ENCODE results near the gene DYNLT1. TPM values are rescaled to one million over a fixed set of nuclear protein-coding genes. Genes with fewer than 3 reads are reported as not detected.

Gene DYNLT1

DNA sequence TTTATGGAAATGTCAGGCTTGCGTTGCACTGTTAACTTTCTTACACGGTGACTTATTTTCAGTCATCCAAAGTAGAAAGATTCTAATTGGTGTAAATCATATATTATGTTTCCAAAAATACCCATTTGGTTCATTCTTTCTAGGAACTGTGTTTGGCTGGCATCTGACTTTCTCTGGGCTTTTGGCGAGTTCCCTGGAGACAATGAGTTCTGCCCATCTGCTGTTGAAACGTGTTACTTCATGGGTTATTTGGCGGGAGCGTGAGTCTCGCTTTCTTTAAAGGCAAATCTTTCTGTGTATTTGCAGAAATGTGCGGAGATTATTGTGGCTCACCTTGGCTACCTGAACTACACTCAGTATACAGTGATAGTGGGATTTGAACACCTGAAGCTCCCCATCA is 55.2 kb downstream of the DYNLT1 start:
- H3K27ac ChIP-seq (replicated peaks): no peak overlapping the region
- TF ChIP-seq, protein P1, sequence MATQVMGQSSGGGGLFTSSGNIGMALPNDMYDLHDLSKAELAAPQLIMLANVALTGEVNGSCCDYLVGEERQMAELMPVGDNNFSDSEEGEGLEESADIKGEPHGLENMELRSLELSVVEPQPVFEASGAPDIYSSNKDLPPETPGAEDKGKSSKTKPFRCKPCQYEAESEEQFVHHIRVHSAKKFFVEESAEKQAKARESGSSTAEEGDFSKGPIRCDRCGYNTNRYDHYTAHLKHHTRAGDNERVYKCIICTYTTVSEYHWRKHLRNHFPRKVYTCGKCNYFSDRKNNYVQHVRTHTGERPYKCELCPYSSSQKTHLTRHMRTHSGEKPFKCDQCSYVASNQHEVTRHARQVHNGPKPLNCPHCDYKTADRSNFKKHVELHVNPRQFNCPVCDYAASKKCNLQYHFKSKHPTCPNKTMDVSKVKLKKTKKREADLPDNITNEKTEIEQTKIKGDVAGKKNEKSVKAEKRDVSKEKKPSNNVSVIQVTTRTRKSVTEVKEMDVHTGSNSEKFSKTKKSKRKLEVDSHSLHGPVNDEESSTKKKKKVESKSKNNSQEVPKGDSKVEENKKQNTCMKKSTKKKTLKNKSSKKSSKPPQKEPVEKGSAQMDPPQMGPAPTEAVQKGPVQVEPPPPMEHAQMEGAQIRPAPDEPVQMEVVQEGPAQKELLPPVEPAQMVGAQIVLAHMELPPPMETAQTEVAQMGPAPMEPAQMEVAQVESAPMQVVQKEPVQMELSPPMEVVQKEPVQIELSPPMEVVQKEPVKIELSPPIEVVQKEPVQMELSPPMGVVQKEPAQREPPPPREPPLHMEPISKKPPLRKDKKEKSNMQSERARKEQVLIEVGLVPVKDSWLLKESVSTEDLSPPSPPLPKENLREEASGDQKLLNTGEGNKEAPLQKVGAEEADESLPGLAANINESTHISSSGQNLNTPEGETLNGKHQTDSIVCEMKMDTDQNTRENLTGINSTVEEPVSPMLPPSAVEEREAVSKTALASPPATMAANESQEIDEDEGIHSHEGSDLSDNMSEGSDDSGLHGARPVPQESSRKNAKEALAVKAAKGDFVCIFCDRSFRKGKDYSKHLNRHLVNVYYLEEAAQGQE (IDR thresholded peaks at IDR 0.05; ENCODE audit: insufficient replicate concordance, low read depth): no peak
- TF ChIP-seq, protein P2, sequence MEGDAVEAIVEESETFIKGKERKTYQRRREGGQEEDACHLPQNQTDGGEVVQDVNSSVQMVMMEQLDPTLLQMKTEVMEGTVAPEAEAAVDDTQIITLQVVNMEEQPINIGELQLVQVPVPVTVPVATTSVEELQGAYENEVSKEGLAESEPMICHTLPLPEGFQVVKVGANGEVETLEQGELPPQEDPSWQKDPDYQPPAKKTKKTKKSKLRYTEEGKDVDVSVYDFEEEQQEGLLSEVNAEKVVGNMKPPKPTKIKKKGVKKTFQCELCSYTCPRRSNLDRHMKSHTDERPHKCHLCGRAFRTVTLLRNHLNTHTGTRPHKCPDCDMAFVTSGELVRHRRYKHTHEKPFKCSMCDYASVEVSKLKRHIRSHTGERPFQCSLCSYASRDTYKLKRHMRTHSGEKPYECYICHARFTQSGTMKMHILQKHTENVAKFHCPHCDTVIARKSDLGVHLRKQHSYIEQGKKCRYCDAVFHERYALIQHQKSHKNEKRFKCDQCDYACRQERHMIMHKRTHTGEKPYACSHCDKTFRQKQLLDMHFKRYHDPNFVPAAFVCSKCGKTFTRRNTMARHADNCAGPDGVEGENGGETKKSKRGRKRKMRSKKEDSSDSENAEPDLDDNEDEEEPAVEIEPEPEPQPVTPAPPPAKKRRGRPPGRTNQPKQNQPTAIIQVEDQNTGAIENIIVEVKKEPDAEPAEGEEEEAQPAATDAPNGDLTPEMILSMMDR (IDR thresholded peaks at IDR 0.05; ENCODE audit: insufficient read depth, low read length): no peak
- no peak for TF ChIP-seq GABPA (IDR thresholded peaks at IDR 0.05; ENCODE audit: low read depth)
- TF ChIP-seq POLR2AphosphoS5 (IDR thresholded peaks at IDR 0.05; ENCODE audit: low read depth): no peak
- TF ChIP-seq SPI1 (IDR thresholded peaks at IDR 0.05; ENCODE audit: borderline replicate concordance, low read depth): no peak
- no peak for DNase-seq (ENCODE audit: low read depth in 1 of 2, low spot score in 1 of 2)
- no peak overlapping the region for H3K4me3 ChIP-seq (replicated peaks; ENCODE audit: insufficient read depth, low read length)
- no peaks in the 10 kb centered on the region for H3K27me3 ChIP-seq (ENCODE audit: insufficient read depth, poor library complexity, severe bottlenecking)

DNA sequence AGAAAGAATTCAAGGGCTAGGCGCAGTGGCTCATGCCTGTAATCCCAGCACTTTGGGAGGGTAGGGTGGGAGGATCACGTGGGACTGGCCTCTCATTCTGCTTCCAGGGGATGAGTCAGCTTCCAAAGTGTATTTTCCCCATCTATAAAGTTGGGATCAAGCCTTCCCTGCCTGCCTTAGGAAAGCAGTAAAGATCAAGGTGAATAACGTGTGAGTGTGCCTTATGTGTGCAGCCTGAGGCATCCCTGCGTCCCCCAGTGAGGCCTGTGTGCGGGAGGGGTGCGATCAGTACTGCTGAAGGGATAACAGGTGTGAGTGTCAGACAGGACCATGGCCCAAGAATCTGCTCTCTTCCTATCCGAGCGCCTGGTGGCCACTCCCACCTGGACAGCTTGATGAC is 57.9 kb downstream of the DYNLT1 start:
- TF ChIP-seq GABPA (IDR thresholded peaks at IDR 0.05; ENCODE audit: low read depth) (no peak), POLR2AphosphoS5 (IDR thresholded peaks at IDR 0.05; ENCODE audit: low read depth) (no peak), SPI1 (IDR thresholded peaks at IDR 0.05; ENCODE audit: borderline replicate concordance, low read depth) (no peak)
- TF ChIP-seq, protein P2 (IDR thresholded peaks at IDR 0.05; ENCODE audit: insufficient read depth, low read length): no peak
- TF ChIP-seq, protein P1 (IDR thresholded peaks at IDR 0.05; ENCODE audit: insufficient replicate concordance, low read depth): no peak
- H3K27me3 ChIP-seq (ENCODE audit: insufficient read depth, poor library complexity, severe bottlenecking): no peaks in the 10 kb centered on the region
- no peak overlapping the region for H3K4me3 ChIP-seq (replicated peaks; ENCODE audit: insufficient read depth, low read length)
- DNase-seq (ENCODE audit: low read depth in 1 of 2, low spot score in 1 of 2): no peak
- no peak overlapping the region for H3K27ac ChIP-seq (replicated peaks)

Small RNA genes lying within 50 kb of the gene (microRNA-seq; reads per million reads assigned to microRNA genes)
- gene MIR7161: not detected
